ENCODE measurements around the gene DCAKD. TPM values are rescaled to one million over a fixed set of nuclear protein-coding genes. Genes with fewer than 3 reads are reported as not detected.

DCAKD gene
- total and polyA plus RNA-seq, 2 of the 8 experiments (the other 6 are each of a cell fraction or from before 2014, with no cell fraction given), result 35.6 to 52.9 TPM

Small RNA genes within 50 kb of the gene (small RNA-seq; reads per million reads assigned to genes)
- gene AC015936.2 (ENCODE audit: insufficient read depth), result not detected
- gene RF00019 (ENCODE audit: insufficient read depth), result not detected

Other genes with a start within 250 kb of the DCAKD start
- gene GJC1, start 221.3 kb downstream of the DCAKD start, total RNA-seq (2021; fragmentation: NEBNext Ultra II Directional; extraction: Animal tissue kit (Norgen Biotek cat#: 25700)), result 154 and 156 TPM in 2 replicates
- gene GJC1, start 221.3 kb downstream of the DCAKD start, polyA plus RNA-seq (2011; rRNA removed), result 22.1 and 29.1 TPM in 2 replicates
- gene HIGD1B, start 203.7 kb downstream of the DCAKD start, total RNA-seq (2021; fragmentation: NEBNext Ultra II Directional; extraction: Animal tissue kit (Norgen Biotek cat#: 25700)), result not detected in 2 replicates
- not detected in 2 replicates for gene HIGD1B, start 203.7 kb downstream of the DCAKD start, polyA plus RNA-seq (2011; rRNA removed)
- gene EFTUD2, start 152.2 kb downstream of the DCAKD start, total RNA-seq (2021; fragmentation: NEBNext Ultra II Directional; extraction: Animal tissue kit (Norgen Biotek cat#: 25700)), result 174 and 195 TPM in 2 replicates
- 118 and 127 TPM in 2 replicates for gene EFTUD2, start 152.2 kb downstream of the DCAKD start, polyA plus RNA-seq (2011; rRNA removed)
- 1.3 and 1.6 TPM in 2 replicates for gene GFAP, start 136.1 kb downstream of the DCAKD start, total RNA-seq (2021; fragmentation: NEBNext Ultra II Directional; extraction: Animal tissue kit (Norgen Biotek cat#: 25700))
- 1.5 and 2.4 TPM in 2 replicates for gene GFAP, start 136.1 kb downstream of the DCAKD start, polyA plus RNA-seq (2011; rRNA removed)
- gene KIF18B, start 103.9 kb downstream of the DCAKD start, total RNA-seq (2021; fragmentation: NEBNext Ultra II Directional; extraction: Animal tissue kit (Norgen Biotek cat#: 25700)), result 58.1 and 59.4 TPM in 2 replicates
- gene KIF18B, start 103.9 kb downstream of the DCAKD start, polyA plus RNA-seq (2011; rRNA removed), result 39.0 and 51.1 TPM in 2 replicates
- gene C1QL1, start 83.3 kb downstream of the DCAKD start, total RNA-seq (2021; fragmentation: NEBNext Ultra II Directional; extraction: Animal tissue kit (Norgen Biotek cat#: 25700)), result 7.5 and 7.6 TPM in 2 replicates
- 10.5 and 16.5 TPM in 2 replicates for gene C1QL1, start 83.3 kb downstream of the DCAKD start, polyA plus RNA-seq (2011; rRNA removed)
- 149 and 152 TPM in 2 replicates for gene NMT1, start 9.7 kb upstream of the DCAKD start, total RNA-seq (2021; fragmentation: NEBNext Ultra II Directional; extraction: Animal tissue kit (Norgen Biotek cat#: 25700))
- gene NMT1, start 9.7 kb upstream of the DCAKD start, polyA plus RNA-seq (2011; rRNA removed), result 35.5 and 42.9 TPM in 2 replicates
- gene PLCD3, start 80.9 kb upstream of the DCAKD start, total RNA-seq (2021; fragmentation: NEBNext Ultra II Directional; extraction: Animal tissue kit (Norgen Biotek cat#: 25700)), result 42.7 and 48.1 TPM in 2 replicates
- gene PLCD3, start 80.9 kb upstream of the DCAKD start, polyA plus RNA-seq (2011; rRNA removed), result 26.5 and 32.3 TPM in 2 replicates
- 9.3 and 10.7 TPM in 2 replicates for gene ACBD4, start 84.1 kb upstream of the DCAKD start, total RNA-seq (2021; fragmentation: NEBNext Ultra II Directional; extraction: Animal tissue kit (Norgen Biotek cat#: 25700))
- 7.3 and 14.2 TPM in 2 replicates for gene ACBD4, start 84.1 kb upstream of the DCAKD start, polyA plus RNA-seq (2011; rRNA removed)
- gene HEXIM1, start 96.8 kb upstream of the DCAKD start, total RNA-seq (2021; fragmentation: NEBNext Ultra II Directional; extraction: Animal tissue kit (Norgen Biotek cat#: 25700)), result 36.9 and 38.3 TPM in 2 replicates
- gene HEXIM1, start 96.8 kb upstream of the DCAKD start, polyA plus RNA-seq (2011; rRNA removed), result 9.1 and 11.1 TPM in 2 replicates
- 13.2 and 13.9 TPM in 2 replicates for gene HEXIM2, start 110.2 kb upstream of the DCAKD start, total RNA-seq (2021; fragmentation: NEBNext Ultra II Directional; extraction: Animal tissue kit (Norgen Biotek cat#: 25700))
- gene HEXIM2, start 110.2 kb upstream of the DCAKD start, polyA plus RNA-seq (2011; rRNA removed), result 7.5 and 10.6 TPM in 2 replicates
- gene FMNL1, start 170.3 kb upstream of the DCAKD start, total RNA-seq (2021; fragmentation: NEBNext Ultra II Directional; extraction: Animal tissue kit (Norgen Biotek cat#: 25700)), result 8.6 and 9.8 TPM in 2 replicates
- gene FMNL1, start 170.3 kb upstream of the DCAKD start, polyA plus RNA-seq (2011; rRNA removed), result 2.5 and 5.3 TPM in 2 replicates
- gene SPATA32, start 210.5 kb upstream of the DCAKD start, total RNA-seq (2021; fragmentation: NEBNext Ultra II Directional; extraction: Animal tissue kit (Norgen Biotek cat#: 25700)), result not detected in 2 replicates
- 0.11 and 0.24 TPM in 2 replicates for gene SPATA32, start 210.5 kb upstream of the DCAKD start, polyA plus RNA-seq (2011; rRNA removed)